ENCODE data around the gene NET1.

The NET1 gene

DNA sequence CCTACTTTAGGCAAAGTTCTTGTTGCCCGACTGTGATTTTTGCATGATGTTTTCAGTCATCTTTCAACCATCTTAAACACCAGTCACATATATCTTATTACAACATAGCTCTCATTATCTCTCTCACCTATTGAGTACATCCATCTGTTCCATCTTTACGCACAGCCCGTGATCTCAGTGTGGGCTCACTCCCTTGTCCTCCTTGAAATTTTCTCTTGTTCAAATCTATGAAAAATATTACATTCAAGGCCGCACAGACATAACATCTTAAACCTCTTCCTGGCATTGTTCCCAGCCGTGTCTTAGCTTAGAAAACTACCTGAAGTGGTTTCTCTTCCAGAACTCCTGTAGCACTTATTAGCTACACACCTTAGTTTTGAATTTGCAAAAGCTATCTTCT is 32.6 kb downstream of the NET1 start:
- no peak for DNase-seq

- peak; percentile 84 for DNase-seq
These were observed 34.1 kb downstream of the NET1 start for GRCh38 chr10:5446390-5446926.

DNA sequence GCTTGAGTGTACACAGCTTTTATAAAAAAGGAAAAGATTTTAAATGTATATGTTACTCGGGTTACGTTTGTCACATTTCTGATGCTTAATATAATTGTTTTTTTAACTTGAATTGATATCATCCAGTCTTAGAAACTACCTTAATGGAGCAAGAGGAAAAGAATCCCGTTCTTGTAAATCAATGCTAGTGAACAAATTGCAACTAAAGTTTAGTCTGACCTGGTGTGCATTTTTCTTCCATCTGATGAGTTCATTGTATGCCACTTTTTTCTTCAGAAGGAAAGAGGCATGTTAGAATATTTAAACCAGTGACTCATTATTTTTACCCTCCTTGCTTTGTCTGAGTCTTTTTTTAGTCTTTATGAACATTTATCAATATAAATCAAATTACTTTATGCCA is 34.7 kb downstream of the NET1 start:
- DNase-seq: no peak

DNA sequence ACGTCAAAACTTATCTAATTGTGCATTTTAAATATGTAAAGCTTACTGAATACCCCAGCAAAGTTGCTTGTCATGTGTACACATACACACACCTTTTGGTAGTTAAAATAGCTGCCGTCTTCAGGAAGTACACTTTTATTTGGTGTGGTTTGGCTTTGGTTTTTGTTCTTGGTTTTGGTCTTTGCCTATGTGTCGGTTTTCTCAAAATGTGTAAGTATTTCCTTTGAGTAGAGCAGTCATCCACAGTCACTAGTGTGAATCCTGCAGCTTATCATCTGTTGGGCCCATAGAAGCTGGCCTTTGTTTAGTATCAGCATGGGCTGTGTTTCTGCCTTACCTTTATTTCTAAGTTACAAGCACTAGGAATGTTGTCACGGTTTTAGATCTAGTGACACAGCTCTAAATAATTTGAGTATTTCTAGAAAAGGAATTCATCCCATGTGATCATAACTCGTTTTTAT is 35.3 kb downstream of the NET1 start:
- DNase-seq: no peak

DNA sequence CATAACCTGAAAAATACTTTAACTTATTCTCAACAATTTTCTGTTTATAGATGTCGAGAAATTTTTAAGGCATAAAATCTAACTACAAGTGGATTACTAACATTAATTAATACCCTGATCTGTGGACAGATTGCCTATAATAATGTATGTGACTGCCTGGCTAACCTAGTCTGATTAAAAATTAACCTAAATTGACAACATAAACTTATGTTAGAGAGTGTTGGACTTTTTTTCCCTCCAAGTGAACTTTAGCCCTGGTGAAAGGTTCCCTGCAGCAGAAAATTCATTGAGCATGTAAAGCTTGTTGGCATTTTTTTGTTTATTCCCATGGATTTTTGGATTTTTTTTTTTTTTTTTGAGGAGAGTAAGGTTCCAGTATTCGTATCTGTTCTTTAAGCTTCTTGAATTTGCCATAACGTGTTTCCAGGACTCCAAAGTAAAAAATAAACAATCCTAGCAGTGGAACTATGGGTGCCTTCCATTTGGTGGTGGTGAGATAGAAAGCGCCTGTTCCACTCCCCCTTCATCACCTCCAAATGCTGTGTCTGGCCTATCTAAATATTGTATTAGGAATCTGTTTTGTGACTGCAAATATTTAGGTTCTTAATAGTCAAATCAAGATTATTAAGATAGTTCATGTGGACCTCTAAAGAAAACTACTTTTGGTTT is 36.1 kb downstream of the NET1 start:
- DNase-seq: no peak

DNA sequence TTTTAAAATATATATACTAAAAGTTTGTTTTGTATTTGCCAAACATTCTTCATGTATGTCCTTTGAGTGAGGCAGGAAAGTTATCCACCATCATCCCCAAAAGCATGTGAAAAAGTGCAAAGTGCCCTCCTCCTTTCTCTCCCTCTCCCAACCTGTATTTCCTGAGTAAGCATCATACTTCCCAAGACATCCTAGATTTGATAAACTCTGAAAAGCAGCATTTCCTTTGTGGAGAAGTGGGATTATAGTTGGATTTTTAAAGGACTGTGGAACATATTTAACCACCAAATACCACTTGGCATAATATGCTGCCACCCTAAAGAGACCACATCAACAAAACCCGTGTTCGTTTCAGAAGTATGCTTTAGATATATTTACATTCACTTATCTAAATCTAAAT is 36.9 kb downstream of the NET1 start:
- no peak for DNase-seq

GRCh38 chr10:5449823-5450222 is 37.5 kb downstream of the NET1 start:
- no peak for DNase-seq

GRCh38 chr10:5450605-5451384 is 38.4 kb downstream of the NET1 start:
- no peak for DNase-seq

DNA sequence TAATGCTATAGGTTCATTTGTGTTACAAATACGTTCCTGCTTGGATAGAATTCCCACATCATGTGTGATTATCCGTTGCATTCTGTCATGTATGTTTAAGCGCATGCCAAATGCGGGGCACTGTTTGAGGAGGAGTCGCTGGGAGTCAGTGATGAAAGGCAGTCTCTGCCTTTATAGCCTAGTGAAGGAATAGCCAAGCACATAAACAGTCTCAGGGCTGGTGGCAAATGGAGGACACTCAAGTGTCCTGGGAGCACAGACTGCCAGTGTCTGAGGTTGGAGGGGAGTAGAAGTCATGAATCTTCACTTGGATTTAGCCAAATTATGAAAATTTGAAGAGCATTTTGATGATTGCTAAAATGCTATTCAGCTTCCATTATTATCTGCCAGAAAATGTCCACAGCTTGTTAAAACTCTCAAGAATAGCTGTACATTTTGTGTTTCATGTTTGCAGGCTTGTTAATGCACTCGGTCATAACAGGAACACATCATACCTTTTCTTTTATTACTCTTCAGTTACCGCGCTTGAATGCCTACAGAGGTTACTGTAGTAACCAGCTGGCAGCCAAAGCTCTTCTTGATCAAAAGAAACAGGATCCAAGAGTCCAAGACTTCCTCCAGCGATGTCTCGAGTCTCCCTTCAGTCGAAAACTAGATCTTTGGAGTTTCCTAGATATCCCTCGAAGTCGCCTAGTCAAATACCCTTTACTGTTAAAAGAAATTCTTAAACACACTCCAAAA is 41.6 kb downstream of the NET1 start:
- DNase-seq: no peak

DNA sequence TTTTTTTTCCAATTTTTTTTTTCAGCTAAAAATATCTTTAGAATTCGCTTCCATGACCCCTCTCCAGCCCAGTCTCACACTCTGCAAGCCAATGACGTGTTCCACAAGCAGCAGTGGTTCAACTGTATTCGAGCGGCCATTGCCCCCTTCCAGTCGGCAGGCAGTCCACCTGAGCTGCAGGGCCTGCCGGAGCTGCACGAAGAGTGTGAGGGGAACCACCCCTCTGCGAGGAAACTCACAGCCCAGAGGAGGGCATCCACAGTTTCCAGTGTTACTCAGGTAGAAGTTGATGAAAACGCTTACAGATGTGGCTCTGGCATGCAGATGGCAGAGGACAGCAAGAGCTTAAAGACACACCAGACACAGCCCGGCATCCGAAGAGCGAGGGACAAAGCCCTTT is 44.2 kb downstream of the NET1 start:
- no peak for DNase-seq

DNA sequence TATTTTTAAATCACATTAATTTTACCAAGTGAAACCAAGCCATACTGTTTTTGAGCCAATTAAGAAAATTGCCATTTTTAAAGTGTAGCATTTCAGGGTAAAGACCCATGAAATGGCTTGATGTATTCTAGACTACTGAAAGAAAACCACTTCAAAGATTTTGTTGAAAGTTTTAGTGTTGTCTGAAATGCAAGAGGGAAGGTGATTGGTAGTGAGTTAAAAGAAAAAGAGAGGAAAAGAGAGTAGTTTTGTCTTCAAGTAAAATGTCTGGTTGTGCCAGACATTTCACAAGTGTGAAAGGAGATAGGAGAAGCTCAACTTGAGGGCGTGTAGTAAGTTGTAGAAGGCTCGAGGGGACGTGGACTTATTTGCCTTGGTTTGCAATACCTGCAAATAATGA is 45.4 kb downstream of the NET1 start:
- DNase-seq: no peak

GRCh38 chr10:5458425-5458824 is 46.1 kb downstream of the NET1 start:
- DNase-seq: no peak

GRCh38 chr10:5458949-5459747 is 46.8 kb downstream of the NET1 start:
- DNase-seq: no peak

GRCh38 chr10:5460468-5461202 is 48.3 kb downstream of the NET1 start:
- DNase-seq: no peak

GRCh38 chr10:5461203-5461588 is 48.8 kb downstream of the NET1 start:
- DNase-seq: no peak

GRCh38 chr10:5461914-5462840 is 49.8 kb downstream of the NET1 start:
- no peak for DNase-seq

DNA sequence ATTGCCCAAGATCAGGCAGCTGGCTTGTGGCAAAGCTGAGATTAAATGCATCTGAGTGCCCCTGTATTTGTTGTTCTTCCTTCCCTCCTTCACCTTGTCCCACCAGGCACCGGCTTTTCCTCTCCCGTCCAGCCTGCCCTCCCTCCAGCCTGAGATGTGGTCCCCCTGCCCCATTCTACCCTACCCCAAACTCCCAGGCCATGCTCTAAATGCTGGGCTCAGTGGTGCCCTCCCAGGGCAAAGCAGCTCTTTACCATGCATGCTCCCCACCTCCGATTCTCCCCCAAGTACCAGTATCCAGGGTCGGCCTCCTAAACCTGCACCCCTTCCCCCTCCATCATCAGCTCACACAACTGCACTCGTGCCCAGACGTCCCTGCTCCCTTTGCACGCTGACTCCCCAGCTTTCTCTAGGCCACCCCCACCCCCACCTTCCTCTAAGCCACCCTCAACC is 50.5 kb downstream of the NET1 start:
- DNase-seq: no peak

GRCh38 chr10:5464546-5464945 is 52.2 kb downstream of the NET1 start:
- DNase-seq: no peak

DNA sequence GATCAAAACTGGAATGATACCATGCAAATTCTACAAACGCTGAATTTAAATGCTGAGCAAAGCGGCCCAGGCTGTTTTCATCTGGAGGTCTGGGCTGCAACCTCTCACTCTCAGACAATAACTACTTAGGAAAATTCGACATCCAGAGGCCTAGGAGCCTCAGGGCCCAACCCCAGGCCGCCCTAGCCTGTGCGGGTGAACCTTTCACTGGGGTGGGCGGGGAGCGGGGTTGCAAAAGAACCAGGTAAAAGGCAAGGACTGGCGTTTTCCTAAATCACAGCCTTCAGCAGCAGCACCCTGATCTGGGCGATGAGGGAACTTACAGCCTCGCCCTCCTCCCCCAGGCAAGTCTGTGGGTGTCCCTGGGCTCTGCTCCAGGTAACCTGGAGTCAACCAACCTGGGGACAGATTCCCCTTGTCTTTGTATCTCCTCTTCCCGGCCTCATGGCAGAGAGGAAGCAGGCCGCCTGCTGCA is 53.7 kb downstream of the NET1 start:
- no peak for DNase-seq

DNA sequence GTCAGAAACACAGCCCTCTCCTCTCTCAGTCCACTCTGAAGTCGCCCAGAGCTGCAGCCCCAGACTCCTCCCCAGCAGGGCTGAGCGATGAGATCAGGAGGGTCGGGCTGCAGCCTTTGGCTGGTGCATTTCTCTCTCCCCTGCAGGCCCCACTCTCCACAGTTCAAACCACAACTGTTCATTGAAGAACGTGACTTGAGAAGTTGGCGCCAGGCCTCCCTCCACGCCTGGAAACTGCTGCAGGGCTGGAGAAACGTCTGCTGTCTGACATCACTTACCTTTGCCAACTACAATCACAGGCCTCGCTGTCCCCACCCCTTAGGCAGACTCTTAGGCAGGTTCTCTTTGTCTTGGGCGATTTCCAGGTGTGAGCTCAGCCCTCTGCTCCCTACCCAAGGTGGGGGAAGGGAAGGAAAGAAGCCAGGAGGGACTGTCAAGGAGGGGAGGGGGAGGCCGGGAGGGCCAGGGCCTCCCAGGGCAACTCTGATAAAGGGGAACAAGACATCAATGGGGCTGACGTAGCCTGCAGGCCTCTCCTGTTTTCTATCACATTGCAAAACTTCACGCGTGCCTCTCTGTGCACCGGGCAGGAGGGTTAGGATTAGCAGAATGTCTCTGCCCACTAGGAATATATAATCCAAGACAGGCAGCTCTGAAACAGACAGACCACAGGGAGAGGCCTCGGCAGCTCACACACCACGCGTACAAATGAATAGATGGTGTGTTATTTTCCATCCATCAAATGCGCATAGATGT is 54.3 kb downstream of the NET1 start:
- no peak for DNase-seq

All from stimulated activated CD4-positive, alpha-beta T cell treated with anti-CD3 and anti-CD28 coated beads, Interleukin-4, amount 100 ng/mL, for 1 hour (primary cell).